PFSK-1 (cell line): ENCODE results near the gene TUBGCP3.

Source experiments
- POLR2AphosphoS5 ChIP-seq: IDR thresholded peaks from 2 replicates; pipeline ENCODE4 v1.6.1; 2012; ENCODE audit warnings: low read depth, mild to moderate bottlenecking, control low read depth, low read length, moderate library complexity
- TAF1 ChIP-seq: IDR thresholded peaks from 2 replicates; pipeline ENCODE4 v1.6.1; 2012; ENCODE audit warnings: low read length, control low read depth, borderline replicate concordance; ENCODE audit not compliant: insufficient read depth
- TF ChIP-seq, protein P1 (sequence below), 2 experiments: IDR thresholded peaks; 2 replicates each; pipeline versions ENCODE4 v1.6.1 to v1.8.0; 2011 to 2012; ENCODE audit warnings: low read depth in 2 of 2, low read length in 2 of 2, control low read depth in 1 of 2, inconsistent platforms in 1 of 2, mild to moderate bottlenecking in 1 of 2, moderate library complexity in 1 of 2; ENCODE audit not compliant: insufficient read depth in 1 of 2

DNA sequence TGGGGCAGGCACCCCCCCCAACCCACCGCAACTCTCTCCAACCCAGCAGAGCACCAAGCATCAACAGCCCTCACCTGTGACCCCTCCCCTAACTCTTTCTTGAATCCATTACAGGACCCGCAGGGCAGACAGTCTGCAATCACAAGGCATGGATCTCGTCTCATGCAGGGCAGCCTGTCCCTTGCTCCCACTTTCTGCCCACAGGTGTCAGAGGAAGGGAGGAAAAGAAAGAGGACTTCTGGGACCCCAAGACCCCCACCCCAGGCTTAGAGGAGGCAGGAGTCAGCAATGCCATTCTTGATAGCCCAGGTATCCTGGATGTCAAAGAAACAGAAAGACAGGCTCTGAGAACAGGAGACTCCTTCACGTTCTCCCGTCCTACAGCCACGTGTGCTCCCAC, 47.4 kb upstream of the TUBGCP3 start:
- TF ChIP-seq POLR2AphosphoS5 = no peak
- TF ChIP-seq, protein P1, sequence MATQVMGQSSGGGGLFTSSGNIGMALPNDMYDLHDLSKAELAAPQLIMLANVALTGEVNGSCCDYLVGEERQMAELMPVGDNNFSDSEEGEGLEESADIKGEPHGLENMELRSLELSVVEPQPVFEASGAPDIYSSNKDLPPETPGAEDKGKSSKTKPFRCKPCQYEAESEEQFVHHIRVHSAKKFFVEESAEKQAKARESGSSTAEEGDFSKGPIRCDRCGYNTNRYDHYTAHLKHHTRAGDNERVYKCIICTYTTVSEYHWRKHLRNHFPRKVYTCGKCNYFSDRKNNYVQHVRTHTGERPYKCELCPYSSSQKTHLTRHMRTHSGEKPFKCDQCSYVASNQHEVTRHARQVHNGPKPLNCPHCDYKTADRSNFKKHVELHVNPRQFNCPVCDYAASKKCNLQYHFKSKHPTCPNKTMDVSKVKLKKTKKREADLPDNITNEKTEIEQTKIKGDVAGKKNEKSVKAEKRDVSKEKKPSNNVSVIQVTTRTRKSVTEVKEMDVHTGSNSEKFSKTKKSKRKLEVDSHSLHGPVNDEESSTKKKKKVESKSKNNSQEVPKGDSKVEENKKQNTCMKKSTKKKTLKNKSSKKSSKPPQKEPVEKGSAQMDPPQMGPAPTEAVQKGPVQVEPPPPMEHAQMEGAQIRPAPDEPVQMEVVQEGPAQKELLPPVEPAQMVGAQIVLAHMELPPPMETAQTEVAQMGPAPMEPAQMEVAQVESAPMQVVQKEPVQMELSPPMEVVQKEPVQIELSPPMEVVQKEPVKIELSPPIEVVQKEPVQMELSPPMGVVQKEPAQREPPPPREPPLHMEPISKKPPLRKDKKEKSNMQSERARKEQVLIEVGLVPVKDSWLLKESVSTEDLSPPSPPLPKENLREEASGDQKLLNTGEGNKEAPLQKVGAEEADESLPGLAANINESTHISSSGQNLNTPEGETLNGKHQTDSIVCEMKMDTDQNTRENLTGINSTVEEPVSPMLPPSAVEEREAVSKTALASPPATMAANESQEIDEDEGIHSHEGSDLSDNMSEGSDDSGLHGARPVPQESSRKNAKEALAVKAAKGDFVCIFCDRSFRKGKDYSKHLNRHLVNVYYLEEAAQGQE (IDR thresholded peaks at IDR 0.05; ENCODE audit: insufficient read depth in 1 of 2, low read depth in 2 of 2, low read length in 2 of 2) = no peak
- TF ChIP-seq TAF1 = no peak
